Ishikawa (cell line): ENCODE results near the gene RSAD2.

Experiments used
- CEBPB ChIP-seq: IDR thresholded peaks from 2 replicates; pipeline ENCODE4 v1.6.1; 2012
- CREB1 ChIP-seq: IDR thresholded peaks from 2 replicates; pipeline ENCODE4 v1.6.1; 2012; ENCODE audit warnings: low read depth
- EGR1 ChIP-seq: IDR thresholded peaks from 2 replicates; pipeline ENCODE4 v1.6.1; 2012
- EP300 ChIP-seq: IDR thresholded peaks from 2 replicates; pipeline ENCODE4 v1.6.1; 2012; ENCODE audit warnings: borderline replicate concordance
- FOXM1 ChIP-seq: IDR thresholded peaks from 2 replicates; pipeline ENCODE4 v1.6.1; 2012; ENCODE audit warnings: low read depth, borderline replicate concordance
- MAX ChIP-seq: IDR thresholded peaks from 2 replicates; pipeline ENCODE4 v1.6.1; 2012
- NFIC ChIP-seq: IDR thresholded peaks from 2 replicates; pipeline ENCODE4 v1.6.1; 2012
- RAD21 ChIP-seq: IDR thresholded peaks from 2 replicates; pipeline ENCODE4 v1.6.1; 2012; ENCODE audit warnings: low read depth
- REST ChIP-seq: IDR thresholded peaks from 2 replicates; pipeline ENCODE4 v1.6.1; 2012; ENCODE audit warnings: low read depth, mild to moderate bottlenecking
- TAF1 ChIP-seq: IDR thresholded peaks from 2 replicates; pipeline ENCODE4 v1.6.1; 2012; ENCODE audit warnings: low read depth, mild to moderate bottlenecking
- TCF12 ChIP-seq: IDR thresholded peaks from 2 replicates; pipeline ENCODE4 v1.6.1; 2012; ENCODE audit warnings: low read depth
- TEAD4 ChIP-seq: IDR thresholded peaks from 2 replicates; pipeline ENCODE4 v1.6.1; 2012
- USF1 ChIP-seq: IDR thresholded peaks from 2 replicates; pipeline ENCODE4 v1.6.1; 2012
- YY1 ChIP-seq: IDR thresholded peaks from 2 replicates; pipeline ENCODE4 v1.6.1; 2012; ENCODE audit warnings: low read depth
- ZBTB7A ChIP-seq: IDR thresholded peaks from 2 replicates; pipeline ENCODE4 v1.6.1; 2012; ENCODE audit warnings: low read depth

Gene RSAD2

GRCh38 chr2:6928452-6928851 lies 50.9 kb downstream of the RSAD2 start:
- TF ChIP-seq EGR1 (no peak), REST (no peak), TAF1 (no peak), CEBPB (no peak), TCF12 (no peak), FOXM1 (no peak), MAX (no peak), ZBTB7A (no peak), YY1 (no peak)

GRCh38 chr2:6929196-6929819 lies 51.7 kb downstream of the RSAD2 start:
- TF ChIP-seq YY1 (no peak), USF1 (no peak), EP300 (no peak), ZBTB7A (no peak)

GRCh38 chr2:6930923-6931647 lies 53.5 kb downstream of the RSAD2 start:
- TF ChIP-seq MAX (no peak), EGR1 (no peak), REST (no peak), TEAD4 (no peak), USF1 (no peak), NFIC (no peak), TAF1 (no peak), EP300 (no peak), RAD21 (no peak), FOXM1 (no peak), ZBTB7A (no peak)

GRCh38 chr2:6931753-6932152 lies 54.2 kb downstream of the RSAD2 start:
- TF ChIP-seq MAX (no peak), CEBPB (no peak), TAF1 (no peak), EP300 (no peak), CREB1 (no peak)

- TF ChIP-seq EP300 (no peak), TAF1 (no peak), MAX (no peak), RAD21 (no peak), NFIC (no peak), ZBTB7A (no peak), EGR1 (no peak), CEBPB (no peak), TCF12 (no peak), CREB1 (no peak), TEAD4 (no peak), USF1 (no peak), YY1 (no peak), REST (no peak), FOXM1 (no peak)
These were observed 54.6 kb downstream of the RSAD2 start for GRCh38 chr2:6932206-6932605.
